ENCODE data around the gene MYO18A. TPM values are rescaled to one million over a fixed set of nuclear protein-coding genes. Genes with fewer than 3 reads are reported as not detected.

Gene MYO18A
- total RNA-seq, 4 donors from 2014 or later = 14.5 to 72.3 (median 50.8) TPM

GRCh38 chr17:29197516-29198272 is 17.5 kb upstream of the MYO18A start:
- TF ChIP-seq, protein P1, sequence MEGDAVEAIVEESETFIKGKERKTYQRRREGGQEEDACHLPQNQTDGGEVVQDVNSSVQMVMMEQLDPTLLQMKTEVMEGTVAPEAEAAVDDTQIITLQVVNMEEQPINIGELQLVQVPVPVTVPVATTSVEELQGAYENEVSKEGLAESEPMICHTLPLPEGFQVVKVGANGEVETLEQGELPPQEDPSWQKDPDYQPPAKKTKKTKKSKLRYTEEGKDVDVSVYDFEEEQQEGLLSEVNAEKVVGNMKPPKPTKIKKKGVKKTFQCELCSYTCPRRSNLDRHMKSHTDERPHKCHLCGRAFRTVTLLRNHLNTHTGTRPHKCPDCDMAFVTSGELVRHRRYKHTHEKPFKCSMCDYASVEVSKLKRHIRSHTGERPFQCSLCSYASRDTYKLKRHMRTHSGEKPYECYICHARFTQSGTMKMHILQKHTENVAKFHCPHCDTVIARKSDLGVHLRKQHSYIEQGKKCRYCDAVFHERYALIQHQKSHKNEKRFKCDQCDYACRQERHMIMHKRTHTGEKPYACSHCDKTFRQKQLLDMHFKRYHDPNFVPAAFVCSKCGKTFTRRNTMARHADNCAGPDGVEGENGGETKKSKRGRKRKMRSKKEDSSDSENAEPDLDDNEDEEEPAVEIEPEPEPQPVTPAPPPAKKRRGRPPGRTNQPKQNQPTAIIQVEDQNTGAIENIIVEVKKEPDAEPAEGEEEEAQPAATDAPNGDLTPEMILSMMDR (IDR thresholded peaks at IDR 0.05; ENCODE audit: low read depth) = no peak

GRCh38 chr17:29196769-29197515 is 16.7 kb upstream of the MYO18A start:
- TF ChIP-seq, protein P1 (IDR thresholded peaks at IDR 0.05; ENCODE audit: low read depth) = no peak

GRCh38 chr17:29195465-29196081 is 15.4 kb upstream of the MYO18A start:
- TF ChIP-seq, protein P1 (IDR thresholded peaks at IDR 0.05; ENCODE audit: low read depth) = no peak

DNA sequence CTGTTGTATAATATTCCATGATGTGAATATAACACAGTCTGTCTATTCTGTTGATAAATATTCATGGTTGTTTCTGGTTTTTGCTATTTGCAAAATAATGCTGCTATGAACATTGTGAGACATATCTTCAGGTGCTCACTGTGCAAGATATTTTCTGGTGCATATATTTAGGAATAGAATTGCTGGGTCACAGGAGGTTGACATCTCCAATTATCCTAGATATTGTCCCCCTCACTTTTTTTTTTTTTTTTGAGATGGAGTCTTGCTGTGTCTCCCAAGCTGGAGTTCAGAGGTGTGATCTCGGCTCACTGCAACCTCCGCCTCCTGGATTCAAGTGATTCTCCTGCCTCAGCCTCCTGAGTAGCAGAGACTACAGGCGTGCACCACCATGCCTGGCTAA is 14.5 kb upstream of the MYO18A start:
- TF ChIP-seq, protein P1 (IDR thresholded peaks at IDR 0.05; ENCODE audit: low read depth) = no peak

- TF ChIP-seq, protein P1 (IDR thresholded peaks at IDR 0.05; ENCODE audit: low read depth) = no peak
Observed at GRCh38 chr17:29193146-29193545, 12.9 kb upstream of the MYO18A start.

DNA sequence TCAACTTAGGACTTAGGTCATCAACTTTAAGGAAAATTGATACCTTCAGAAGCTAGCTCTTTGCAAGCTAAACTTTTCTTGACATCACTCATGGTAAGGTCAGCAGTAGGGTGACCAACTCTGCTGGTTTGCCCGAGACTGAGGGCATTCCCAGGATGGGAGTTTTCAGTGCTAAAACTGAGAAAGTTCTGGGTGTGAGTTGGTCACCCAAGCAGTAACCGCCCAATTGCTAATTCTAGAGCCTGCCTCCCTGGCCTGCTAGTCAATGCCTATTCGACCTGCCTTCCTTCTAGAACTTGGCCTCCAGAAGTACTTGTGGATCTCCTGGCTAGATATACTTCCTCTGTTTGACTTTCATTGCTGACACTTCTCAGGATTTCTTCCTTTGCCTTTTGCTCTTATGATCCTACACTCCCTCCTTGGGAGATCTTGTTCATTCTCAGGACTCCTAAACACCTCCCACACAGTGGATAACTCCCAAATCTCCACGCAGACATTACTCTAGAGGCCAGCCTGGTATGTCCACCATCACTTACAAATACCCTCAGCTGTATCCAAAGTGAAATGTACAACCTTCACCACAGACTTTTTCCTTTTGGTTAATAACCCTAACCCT is 10.5 kb upstream of the MYO18A start:
- TF ChIP-seq, protein P1 (IDR thresholded peaks at IDR 0.05; ENCODE audit: low read depth) = no peak

All from subcutaneous adipose tissue (tissue), 4 donors.